NB4 (cell line): Measurements from ENCODE around the gene PDX1.

Experiments used
- DNase-seq: peaks from one replicate; pipeline ENCODE4 v3.0.0; 2010; ENCODE audit warnings: low read depth
- H3K4me3 ChIP-seq: one replicate; pipeline ENCODE4 v1.5.1; 2011; ENCODE audit warnings: mild to moderate bottlenecking, low read depth, low read length, moderate library complexity
- CTCF ChIP-seq: IDR thresholded peaks from one replicate; pipeline ENCODE4 v1.5.1; 2012; ENCODE audit warnings: low read depth, low read length
- MAX ChIP-seq: IDR thresholded peaks from 2 replicates; pipeline ENCODE4 v1.6.1; 2011; ENCODE audit warnings: low read depth, low read length
- MYC ChIP-seq: IDR thresholded peaks from 2 replicates; pipeline ENCODE4 v1.6.1; 2011; ENCODE audit warnings: low read depth, low read length
- POLR2A ChIP-seq: IDR thresholded peaks from 2 replicates; pipeline ENCODE4 v1.6.1; 2011; ENCODE audit warnings: mild to moderate bottlenecking; ENCODE audit not compliant: insufficient read length; ENCODE audit errors: extremely low read depth

Gene PDX1

GRCh38 chr13:27952876-27953675, 33.3 kb downstream of the PDX1 start:
- H3K4me3 ChIP-seq = peak overlapping the region; percentile 56
- peak; percentile 79 for DNase-seq
- TF ChIP-seq MYC = peak; percentile 78
- TF ChIP-seq CTCF = no peak
- TF ChIP-seq MAX = peak; percentile 61
- TF ChIP-seq POLR2A = no peak

- TF ChIP-seq MYC (peak; percentile 64), MAX (peak; percentile 63; the same call in 1 of the 2 replicates), POLR2A (no peak), CTCF (peak; percentile 87)
- H3K4me3 ChIP-seq = peak overlapping the region; percentile 56
- peak; percentile 95 for DNase-seq
Measured at GRCh38 chr13:27953676-27954405, 34.0 kb downstream of the PDX1 start.

- DNase-seq = peak; percentile 80
- peak overlapping the region; percentile 54 for H3K4me3 ChIP-seq
- TF ChIP-seq POLR2A = no peak
- TF ChIP-seq MAX = no peak
- no peak for TF ChIP-seq MYC
Measured at GRCh38 chr13:27954406-27954851, 34.6 kb downstream of the PDX1 start.

- no peak for TF ChIP-seq CTCF
- TF ChIP-seq POLR2A = no peak
- TF ChIP-seq MAX = no peak
- TF ChIP-seq MYC = no peak
- no peak for DNase-seq
- H3K4me3 ChIP-seq = peak overlapping the region; percentile 54
Measured at GRCh38 chr13:27955014-27955591, 35.3 kb downstream of the PDX1 start.

GRCh38 chr13:27956576-27957300, 36.9 kb downstream of the PDX1 start:
- TF ChIP-seq MAX (no peak), MYC (no peak), POLR2A (no peak), CTCF (no peak)
- DNase-seq = no peak
- no peak overlapping the region for H3K4me3 ChIP-seq
